CD14-positive monocyte (primary cell): ENCODE data around the gene GNS. TPM values are rescaled to one million over a fixed set of nuclear protein-coding genes. Genes with fewer than 3 reads are reported as not detected.

Source experiments
- DNase-seq, 3 donors: peaks; one replicate each; pipeline ENCODE4 v3.0.0-alpha.2; 2011 to 2022
- H2AFZ ChIP-seq: 2 replicates; pipeline ENCODE4 v1.6.0; 2012; ENCODE audit warnings: mild to moderate bottlenecking, low read depth, low read length, inconsistent platforms; ENCODE audit not compliant: insufficient read depth, poor library complexity, severe bottlenecking
- H3K27ac ChIP-seq, 2 donors: 1 replicate in 1 of 2; 2 replicates in 1 of 2; pipeline ENCODE4 v1.5.1; 2012 to 2013; ENCODE audit warnings: low read length in 2 of 2, control low read depth in 1 of 2, inconsistent platforms in 1 of 2, low read depth in 1 of 2, mild to moderate bottlenecking in 1 of 2
- H3K27me3 ChIP-seq, 2 donors: one replicate each; pipeline versions ENCODE4 v1.6.0 to v1.6.1; 2011 to 2013; ENCODE audit warnings: low read length in 2 of 2; ENCODE audit not compliant: control insufficient read depth in 2 of 2, insufficient read depth in 2 of 2
- H3K36me3 ChIP-seq, 2 donors: replicated peaks in 1 of 2; 1 replicate in 1 of 2; 2 replicates in 1 of 2; pipeline versions ENCODE4 v1.5.1 to v1.6.1; 2012 to 2013; ENCODE audit warnings: low read length in 2 of 2, control low read depth in 1 of 2, inconsistent platforms in 1 of 2, mild to moderate bottlenecking in 1 of 2; ENCODE audit not compliant: insufficient read depth in 2 of 2, control insufficient read depth in 1 of 2
- H3K4me1 ChIP-seq, 2 donors: 1 replicate in 1 of 2; 2 replicates in 1 of 2; pipeline versions ENCODE4 v1.5.1 to v1.6.1; 2012 to 2013; ENCODE audit warnings: low read length in 2 of 2, control low read depth in 1 of 2, inconsistent platforms in 1 of 2, mild to moderate bottlenecking in 1 of 2, moderate library complexity in 1 of 2; ENCODE audit not compliant: insufficient read depth in 2 of 2, control insufficient read depth in 1 of 2
- H3K4me2 ChIP-seq: replicated peaks from 2 replicates; pipeline ENCODE3; 2012; ENCODE audit warnings: low read length, moderate library complexity, mild to moderate bottlenecking; ENCODE audit not compliant: poor library complexity, severe bottlenecking; ENCODE audit errors: extremely low read depth
- H3K4me3 ChIP-seq, 3 experiments: fragments of 200-600 bp in 1 of 3; sonication (generic) in 1 of 3; replicated peaks in 1 of 3; 1 replicate in 2 of 3; 2 replicates in 1 of 3; pipeline ENCODE4 v1.5.1; 2011 to 2013; ENCODE audit warnings: low read length in 3 of 3, mild to moderate bottlenecking in 3 of 3, control low read depth in 2 of 3, low read depth in 2 of 3, inconsistent platforms in 1 of 3, moderate library complexity in 1 of 3
- H3K79me2 ChIP-seq: 2 replicates; pipeline ENCODE4 v1.6.0; 2012; ENCODE audit warnings: mild to moderate bottlenecking, control low read depth, inconsistent platforms, low read length, moderate library complexity; ENCODE audit not compliant: insufficient read depth
- H3K9ac ChIP-seq: 2 replicates; pipeline ENCODE4 v1.6.0; 2017; ENCODE audit warnings: low read length, mild to moderate bottlenecking; ENCODE audit not compliant: insufficient read depth, poor library complexity, severe bottlenecking
- H3K9me3 ChIP-seq, 2 donors: replicated peaks in 1 of 2; 1 replicate in 1 of 2; 2 replicates in 1 of 2; pipeline versions ENCODE4 v1.5.1 to v1.6.1; 2012 to 2013; ENCODE audit warnings: low read length in 2 of 2, control low read depth in 1 of 2; ENCODE audit not compliant: control insufficient read depth in 1 of 2, insufficient read depth in 1 of 2
- H4K20me1 ChIP-seq: 2 replicates; pipeline ENCODE4 v1.6.0; 2012; ENCODE audit warnings: mild to moderate bottlenecking, low read length, control low read depth, moderate library complexity; ENCODE audit not compliant: insufficient read depth
- H3K27ac Mint-ChIP-seq, 7 donors: one replicate each; pipeline ENCODE4 v1.8.0; 2020; ENCODE audit warnings: mild to moderate bottlenecking in 7 of 7, mixed read lengths in 7 of 7, moderate library complexity in 6 of 7, inconsistent platforms in 2 of 7
- H3K27me3 Mint-ChIP-seq, 3 donors: one replicate each; pipeline ENCODE4 v1.8.0; 2021 to 2022; ENCODE audit warnings: low read depth in 3 of 3, mild to moderate bottlenecking in 3 of 3, mixed read lengths in 3 of 3, moderate library complexity in 3 of 3, inconsistent platforms in 1 of 3
- H3K36me3 Mint-ChIP-seq, 2 donors: one replicate each; pipeline ENCODE4 v1.8.0; 2020; ENCODE audit warnings: mixed read lengths in 2 of 2, inconsistent platforms in 1 of 2, mild to moderate bottlenecking in 1 of 2
- H3K4me1 Mint-ChIP-seq: one replicate; pipeline ENCODE4 v1.8.0; 2020; ENCODE audit warnings: mild to moderate bottlenecking, mixed read lengths
- H3K4me3 Mint-ChIP-seq, 2 donors: one replicate each; pipeline ENCODE4 v1.8.0; 2020; ENCODE audit warnings: mild to moderate bottlenecking in 2 of 2, mixed read lengths in 2 of 2, moderate library complexity in 1 of 2
- H3K9me3 Mint-ChIP-seq, 7 donors: one replicate each; pipeline ENCODE4 v1.8.0; 2020 to 2022; ENCODE audit warnings: mixed read lengths in 7 of 7, mild to moderate bottlenecking in 6 of 7, moderate library complexity in 6 of 7, inconsistent platforms in 2 of 7
- CTCF ChIP-seq: fragments of 200-600 bp; IDR thresholded peaks from one replicate; pipeline ENCODE4 v1.8.0; 2022; ENCODE audit warnings: antibody characterized with exemption, mild to moderate bottlenecking
- WGBS: methylation state at CpG from one replicate; pipeline ENCODE4 v1.1.5; 2013; ENCODE audit warnings: missing lambda C conversion rate; ENCODE audit not compliant: insufficient coverage; 5-methylcytosine and 5-hydroxymethylcytosine counted together
- intact Hi-C, 2 donors: fragments of 100-400 bp; cut with micrococcal nuclease; formaldehyde crosslinking; loops; one replicate each; pipeline versions ENCODE4 v1.15.0 to v1.15.1; 2023
- polyA plus RNA-seq, 3 donors: library from polyadenylated mRNA; depleted of rRNA in 1 of 3; unstranded in 2 of 3; stranded (reverse) in 1 of 3; fragments of 300-500 nt in 2 of 3; fragments of >200 nt in 1 of 3; fragmentation: Illumina TruSeq in 2 of 3; gene quantifications; 1 replicate in 2 of 3; 2 replicates in 1 of 3; pipeline ENCODE4 v1.2.3, GENCODE V29; 2012 to 2021

GNS gene
- polyA plus RNA-seq, 3 donors, result 103 to 274 (median 203) TPM

GRCh38 chr12:64700532-64700931 is 58.7 kb downstream of the GNS start:
- intact Hi-C loops, result loop anchor here in 1 of 2 donors (2.0 kb wide), 1 partner anchor 14 kb away; no protein-coding TSS in a partner anchor
- H3K4me1 Mint-ChIP-seq, result peaks cover 19% of the 10 kb centered on the region
- Histone ChIP-seq H3K27me3 (no peaks in the 10 kb centered on the region), H2AFZ (no peak overlapping the region), H3K9me3 (no peaks in the 10 kb centered on the region), H3K79me2 (peaks cover 21% of the 10 kb centered on the region), H3K27ac (peak overlapping the region; percentile 78 to 79), H3K4me1 (peaks cover 24 to 26% of the 10 kb centered on the region in 2 donors), H3K36me3 (peaks cover 21 to 58% of the 10 kb centered on the region in 2 donors), H4K20me1 (peaks cover 42% of the 10 kb centered on the region), H3K4me2 (peak overlapping the region; percentile 11), H3K9ac (no peak overlapping the region), H3K4me3 (peak overlapping the region in 1 of 3 experiments; percentile 15)
- no peaks in the 10 kb centered on the region for H3K27me3 Mint-ChIP-seq
- peak in 1 of 3 donors; percentile 39 for DNase-seq
- peaks cover 34 to 80% of the 10 kb centered on the region in 2 donors for H3K36me3 Mint-ChIP-seq
- H3K4me3 Mint-ChIP-seq, result no peak overlapping the region
- peak overlapping the region; percentile 85 to 95 (median 90) for H3K27ac Mint-ChIP-seq
- no CpG with 5 or more reads among the region's 1 CpG for WGBS
- H3K9me3 Mint-ChIP-seq, result peaks cover 0 to 2% (median 0%) of the 10 kb centered on the region in 7 donors
- TF ChIP-seq CTCF, result no peak

GRCh38 chr12:64699504-64700115 is 59.6 kb downstream of the GNS start:
- no peak for TF ChIP-seq CTCF
- Mint-ChIP-seq H3K36me3 (peaks cover 41 to 80% of the 10 kb centered on the region in 2 donors), H3K4me3 (peak overlapping the region in 1 of 2 donors; percentile 7), H3K27ac (peak overlapping the region; percentile 85 to 95 (median 90)), H3K27me3 (no peaks in the 10 kb centered on the region), H3K4me1 (peaks cover 23% of the 10 kb centered on the region), H3K9me3 (peaks cover 0 to 2% (median 0%) of the 10 kb centered on the region in 7 donors)
- peak overlapping the region; percentile 78 to 79 for H3K27ac ChIP-seq
- H3K4me2 ChIP-seq, result peak overlapping the region; percentile 11
- peaks cover 30% of the 10 kb centered on the region for H3K79me2 ChIP-seq
- H3K27me3 ChIP-seq, result no peaks in the 10 kb centered on the region
- peaks cover 46% of the 10 kb centered on the region for H4K20me1 ChIP-seq
- no peaks in the 10 kb centered on the region for H3K9me3 ChIP-seq
- peak overlapping the region in 1 of 3 experiments; percentile 15 for H3K4me3 ChIP-seq
- 31% methylated on average over 6 of the region's 12 CpGs for WGBS
- H3K9ac ChIP-seq, result no peak overlapping the region
- peaks cover 31 to 68% of the 10 kb centered on the region in 2 donors for H3K36me3 ChIP-seq
- intact Hi-C loops, result loop anchor here (2.0 to 5.0 kb wide), 4 partner anchors 15 to 147 kb away; partner anchors contain the start of gene RASSF3 (in 1 of the 2)
- H2AFZ ChIP-seq, result no peak overlapping the region
- DNase-seq, result peak; percentile 94 to 97 (median 97)
- H3K4me1 ChIP-seq, result peaks cover 24 to 32% of the 10 kb centered on the region in 2 donors
